ENCODE data around the gene ZBTB20. TPM values are rescaled to one million over a fixed set of nuclear protein-coding genes. Genes with fewer than 3 reads are reported as not detected.

Gene ZBTB20
- total RNA-seq, 4 donors from 2014 or later, result 69.9 to 112 (median 80.8) TPM

DNA sequence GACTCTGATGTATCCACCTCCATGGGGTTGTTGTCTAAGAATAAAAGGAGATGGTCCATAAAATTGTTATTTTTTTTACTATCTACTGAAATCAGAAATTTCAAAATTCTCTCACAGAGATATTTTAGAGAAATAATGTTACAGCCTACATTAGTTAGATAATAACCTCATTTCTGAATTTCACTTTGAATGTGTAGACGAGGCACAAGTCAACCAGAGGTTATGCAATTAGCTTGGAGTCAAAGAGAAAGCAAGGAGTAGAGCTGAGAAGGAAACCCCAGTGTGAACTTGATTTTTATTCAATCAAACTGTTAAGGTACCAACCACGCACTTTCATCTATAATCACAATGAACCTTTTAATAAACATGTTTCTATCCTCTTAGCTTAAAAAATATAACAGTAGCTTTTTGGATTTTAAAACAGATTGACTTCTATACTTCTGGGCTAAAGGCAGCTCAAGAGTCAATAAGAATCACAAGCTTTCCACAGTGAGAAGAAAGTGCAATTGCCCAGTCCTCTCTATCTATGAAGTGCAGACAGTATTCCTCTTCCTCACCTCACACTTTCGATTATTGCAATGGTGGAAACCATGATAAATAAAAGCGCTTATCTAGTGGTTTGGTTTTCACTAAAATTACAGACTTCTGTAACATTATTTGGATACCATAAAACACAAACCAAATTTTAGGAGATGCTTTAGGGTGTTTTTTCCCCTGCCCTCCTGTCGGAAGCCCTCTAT lies 403.2 kb downstream of the ZBTB20 start:
- no peak overlapping the region for H3K27ac ChIP-seq (replicated peaks in 1 of 4)
- TF ChIP-seq EP300 (IDR thresholded peaks at IDR 0.05) (no peak), POLR2AphosphoS5 (IDR thresholded peaks at IDR 0.05) (no peak), POLR2A (IDR thresholded peaks at IDR 0.05; ENCODE audit: low read depth) (no peak)
- TF ChIP-seq, protein P1, sequence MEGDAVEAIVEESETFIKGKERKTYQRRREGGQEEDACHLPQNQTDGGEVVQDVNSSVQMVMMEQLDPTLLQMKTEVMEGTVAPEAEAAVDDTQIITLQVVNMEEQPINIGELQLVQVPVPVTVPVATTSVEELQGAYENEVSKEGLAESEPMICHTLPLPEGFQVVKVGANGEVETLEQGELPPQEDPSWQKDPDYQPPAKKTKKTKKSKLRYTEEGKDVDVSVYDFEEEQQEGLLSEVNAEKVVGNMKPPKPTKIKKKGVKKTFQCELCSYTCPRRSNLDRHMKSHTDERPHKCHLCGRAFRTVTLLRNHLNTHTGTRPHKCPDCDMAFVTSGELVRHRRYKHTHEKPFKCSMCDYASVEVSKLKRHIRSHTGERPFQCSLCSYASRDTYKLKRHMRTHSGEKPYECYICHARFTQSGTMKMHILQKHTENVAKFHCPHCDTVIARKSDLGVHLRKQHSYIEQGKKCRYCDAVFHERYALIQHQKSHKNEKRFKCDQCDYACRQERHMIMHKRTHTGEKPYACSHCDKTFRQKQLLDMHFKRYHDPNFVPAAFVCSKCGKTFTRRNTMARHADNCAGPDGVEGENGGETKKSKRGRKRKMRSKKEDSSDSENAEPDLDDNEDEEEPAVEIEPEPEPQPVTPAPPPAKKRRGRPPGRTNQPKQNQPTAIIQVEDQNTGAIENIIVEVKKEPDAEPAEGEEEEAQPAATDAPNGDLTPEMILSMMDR (IDR thresholded peaks at IDR 0.05), result no peak
- H3K36me3 ChIP-seq, result no peaks in the 10 kb centered on the region
- no peak for DNase-seq (ENCODE audit: extremely low spot score)
- intact Hi-C loops (cut with DNase I), result no loop called here
- WGBS, result 92% methylated on average over 5 of the region's 5 CpGs
- no peak overlapping the region for H3K4me3 ChIP-seq
- no peaks in the 10 kb centered on the region for H3K9me3 ChIP-seq
- H3K4me1 ChIP-seq, result peaks cover 0 to 19% (median 9%) of the 10 kb centered on the region in 4 donors
- H3K27me3 ChIP-seq, result no peaks in the 10 kb centered on the region

DNA sequence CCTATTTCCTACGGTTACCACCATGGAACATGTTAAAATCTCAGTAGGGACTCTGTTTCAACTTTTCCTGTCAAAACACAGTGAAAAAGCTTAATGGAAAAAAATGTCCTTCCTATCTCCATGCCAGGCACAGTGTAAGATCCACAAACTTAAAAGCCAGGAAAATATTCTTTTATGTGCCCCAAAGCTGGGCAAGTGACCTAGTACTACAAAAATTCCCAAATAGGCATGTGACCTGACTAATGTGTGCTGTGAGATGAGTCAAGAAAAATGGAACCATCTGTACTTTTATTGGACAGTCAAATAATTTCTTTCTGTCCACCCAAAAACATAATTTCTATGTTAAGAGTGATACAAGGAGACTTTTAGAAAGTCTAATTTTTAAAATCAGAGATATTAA lies 406.0 kb downstream of the ZBTB20 start:
- TF ChIP-seq, protein P1 (IDR thresholded peaks at IDR 0.05), result no peak
- TF ChIP-seq POLR2AphosphoS5 (IDR thresholded peaks at IDR 0.05) (no peak), POLR2A (IDR thresholded peaks at IDR 0.05; ENCODE audit: low read depth) (no peak), EP300 (IDR thresholded peaks at IDR 0.05) (no peak)
- DNase-seq (ENCODE audit: extremely low spot score), result no peak
- no peaks in the 10 kb centered on the region for H3K9me3 ChIP-seq
- H3K27me3 ChIP-seq, result no peaks in the 10 kb centered on the region
- H3K4me3 ChIP-seq, result no peak overlapping the region
- no peaks in the 10 kb centered on the region for H3K36me3 ChIP-seq
- no peak overlapping the region for H3K27ac ChIP-seq (replicated peaks in 1 of 4)
- intact Hi-C loops (cut with DNase I), result no loop called here
- WGBS, result 82% methylated on average over 1 of the region's 1 CpG
- peaks cover 0 to 19% (median 7%) of the 10 kb centered on the region in 4 donors for H3K4me1 ChIP-seq

DNA sequence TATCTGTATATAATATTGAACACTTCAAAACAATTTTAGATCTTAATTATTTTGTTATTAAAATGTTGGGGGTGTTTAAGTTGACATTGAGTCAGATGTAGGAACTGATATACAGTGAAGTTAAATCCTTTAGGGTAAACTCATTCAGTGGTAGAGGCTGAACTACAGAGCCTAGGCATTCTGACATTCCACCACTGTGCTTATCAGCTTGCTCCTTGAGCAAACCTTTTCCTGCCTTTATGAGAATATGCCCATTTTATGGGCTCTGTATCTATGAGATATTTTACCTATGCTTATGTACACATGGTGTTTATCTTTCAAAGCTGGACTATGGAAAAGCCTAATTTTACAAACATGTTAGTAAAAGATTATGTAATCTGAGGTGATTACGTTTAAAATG lies 407.5 kb downstream of the ZBTB20 start:
- WGBS, result 93% methylated on average over 1 of the region's 1 CpG
- Histone ChIP-seq H3K9me3 (no peaks in the 10 kb centered on the region), H3K36me3 (no peaks in the 10 kb centered on the region), H3K27me3 (no peaks in the 10 kb centered on the region), H3K4me1 (peaks cover 0 to 8% (median 0%) of the 10 kb centered on the region in 4 donors), H3K4me3 (no peak overlapping the region), H3K27ac (replicated peaks in 1 of 4) (no peak overlapping the region)
- DNase-seq (ENCODE audit: extremely low spot score), result no peak
- TF ChIP-seq POLR2A (IDR thresholded peaks at IDR 0.05; ENCODE audit: low read depth) (no peak), POLR2AphosphoS5 (IDR thresholded peaks at IDR 0.05) (no peak), EP300 (IDR thresholded peaks at IDR 0.05) (no peak)
- TF ChIP-seq, protein P1 (IDR thresholded peaks at IDR 0.05), result no peak
- intact Hi-C loops (cut with DNase I), result no loop called here

DNA sequence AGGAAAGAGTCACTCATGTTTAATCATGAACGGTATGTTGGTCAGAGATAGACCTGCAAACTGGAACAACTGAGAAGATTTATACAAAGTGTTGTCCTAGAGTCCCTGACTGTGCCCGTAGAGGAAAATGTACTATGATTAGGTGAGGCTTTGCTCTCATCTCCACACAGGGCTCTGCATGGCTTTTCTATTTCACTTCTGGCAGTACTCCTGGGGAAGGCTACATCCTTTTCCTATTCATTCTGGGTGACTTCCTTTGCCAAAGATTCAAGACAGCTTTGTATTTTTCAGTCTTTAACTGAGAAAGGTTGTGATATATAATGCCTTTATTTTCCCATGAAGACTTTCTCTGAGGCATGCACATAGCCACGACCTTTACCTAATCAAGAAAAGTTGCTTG lies 414.7 kb downstream of the ZBTB20 start:
- intact Hi-C loops (cut with DNase I), result no loop called here
- WGBS, result 45% methylated on average over 3 of the region's 3 CpGs
- no peaks in the 10 kb centered on the region for H3K27me3 ChIP-seq

More for the DNA sequence above, 414.7 kb downstream of the ZBTB20 start:
- TF ChIP-seq POLR2AphosphoS5 (IDR thresholded peaks at IDR 0.05) (no peak), EP300 (IDR thresholded peaks at IDR 0.05) (no peak), POLR2A (IDR thresholded peaks at IDR 0.05; ENCODE audit: low read depth) (no peak)
- TF ChIP-seq, protein P1 (IDR thresholded peaks at IDR 0.05), result no peak
- no peak for DNase-seq (ENCODE audit: extremely low spot score)
- Histone ChIP-seq H3K36me3 (no peaks in the 10 kb centered on the region), H3K9me3 (no peaks in the 10 kb centered on the region), H3K4me3 (no peak overlapping the region), H3K27ac (replicated peaks in 1 of 4) (no peak overlapping the region), H3K4me1 (peaks cover 15 to 27% (median 23%) of the 10 kb centered on the region in 4 donors)

All from esophagus muscularis mucosa (tissue), 4 donors.